Naive thymus-derived CD8-positive, alpha-beta T cell (primary cell): ENCODE data around the gene LRRC23. TPM values are rescaled to one million over a fixed set of nuclear protein-coding genes. Genes with fewer than 3 reads are reported as not detected.
"Not testable (repeated sequence)": the region's sequence is repeated elsewhere in the genome, so short reads cannot be mapped to it uniquely, and the experiment has no call there.

ENCODE experiments used
- ATAC-seq, 2 donors: fragments of 150-1000 bp; cut with Tn5 transposase in 1 of 2; sonication (Bioruptor Pico), chemical (Tn5 transposase) in 1 of 2; 1 replicate in 1 of 2; 2 replicates in 1 of 2; pipeline ENCODE4 v1.10.0; 2021; ENCODE audit warnings: mild to moderate bottlenecking in 2 of 2, moderate library complexity in 2 of 2
- POLR2A ChIA-PET: fragments of 350-600 bp; sonication (Branson Sonifier 250); formaldehyde crosslinking; loops from one replicate; lab custom pipeline; 2021; ENCODE audit warnings: antibody characterized with exemption; lab: Charles Lee
- DNase-seq, 10 donors: peaks; one replicate each; pipeline versions ENCODE4 v3.0.0 to v3.0.0-alpha.2; 2020 to 2022
- H3K27ac Mint-ChIP-seq, 10 donors: one replicate each; pipeline ENCODE4 v1.8.0; 2020 to 2022; ENCODE audit warnings: mild to moderate bottlenecking in 10 of 10, mixed read lengths in 10 of 10, moderate library complexity in 4 of 10, inconsistent platforms in 1 of 10
- H3K27me3 Mint-ChIP-seq, 5 donors: one replicate each; pipeline ENCODE4 v1.8.0; 2021 to 2022; ENCODE audit warnings: mixed read lengths in 5 of 5
- H3K36me3 Mint-ChIP-seq, 3 donors: one replicate each; pipeline ENCODE4 v1.8.0; 2020 to 2022; ENCODE audit warnings: mixed read lengths in 3 of 3, mild to moderate bottlenecking in 2 of 3, inconsistent platforms in 1 of 3
- H3K4me1 Mint-ChIP-seq, 4 donors: one replicate each; pipeline ENCODE4 v1.8.0; 2021 to 2022; ENCODE audit warnings: mixed read lengths in 4 of 4
- H3K4me3 Mint-ChIP-seq, 10 donors: one replicate each; pipeline ENCODE4 v1.8.0; 2020 to 2022; ENCODE audit warnings: mild to moderate bottlenecking in 10 of 10, mixed read lengths in 10 of 10, moderate library complexity in 6 of 10, inconsistent platforms in 1 of 10
- H3K9me3 Mint-ChIP-seq, 9 donors: one replicate each; pipeline ENCODE4 v1.8.0; 2020 to 2022; ENCODE audit warnings: mixed read lengths in 9 of 9, mild to moderate bottlenecking in 3 of 9, inconsistent platforms in 1 of 9, moderate library complexity in 1 of 9
- polyA plus RNA-seq, 3 donors: library from polyadenylated mRNA; unstranded; fragments of 300-500 nt; fragmentation: Illumina TruSeq; gene quantifications; one replicate each; pipeline ENCODE4 v1.2.3, GENCODE V29; 2021
- total RNA-seq, 8 experiments: library from RNA in 2 of 8; stranded (reverse) in 2 of 8; gene quantifications; one replicate each; pipeline ENCODE4 v1.2.3 and lab custom pipeline; 2021 to 2026

LRRC23 gene
- total and polyA plus RNA-seq, 5 experiments from 2014 or later = 4.7 to 10.5 (median 9.9) TPM

GRCh38 chr12:6874015-6874368 lies 30.6 kb upstream of the LRRC23 start:
- Mint-ChIP-seq H3K36me3 (peaks cover 0 to 26% (median 0%) of the 10 kb centered on the region in 3 donors), H3K27ac (peak overlapping the region; percentile 74 to 92 (median 86)), H3K4me3 (peak overlapping the region; percentile 84 to 97 (median 90)), H3K4me1 (peaks cover 31 to 47% (median 42%) of the 10 kb centered on the region in 4 donors)
- DNase-seq, H3K27me3 Mint-ChIP-seq, H3K9me3 Mint-ChIP-seq, ATAC-seq: not testable (repeated sequence)
- POLR2A ChIA-PET = interaction anchor here (0.6 to 5.1 kb wide), 12 partner anchors 18 to 340 kb away, joined by 3 to 88 read pairs (median 14); partner anchors contain the start of genes C12orf57, ENO2, GAPDH and LRRC23

- not testable (repeated sequence) for ATAC-seq, H3K4me3 Mint-ChIP-seq, H3K27me3 Mint-ChIP-seq, H3K4me1 Mint-ChIP-seq, DNase-seq, H3K9me3 Mint-ChIP-seq, H3K27ac Mint-ChIP-seq
- H3K36me3 Mint-ChIP-seq = peaks cover 0 to 23% (median 0%) of the 10 kb centered on the region in 3 donors
- POLR2A ChIA-PET = interaction anchor here (0.6 to 0.9 kb wide), 3 partner anchors 7 to 742 kb away, joined by 3 to 4 read pairs (median 3); no protein-coding TSS in a partner anchor
Observed at GRCh38 chr12:6879824-6880223, 24.8 kb upstream of the LRRC23 start.

- Mint-ChIP-seq H3K4me3 (no peak overlapping the region), H3K9me3 (no peaks in the 10 kb centered on the region), H3K4me1 (peaks cover 0 to 1% (median 0%) of the 10 kb centered on the region in 4 donors), H3K27ac (no peak overlapping the region), H3K27me3 (no peaks in the 10 kb centered on the region), H3K36me3 (peaks cover 0 to 16% (median 2%) of the 10 kb centered on the region in 3 donors)
- POLR2A ChIA-PET = interaction anchor here (1.1 kb wide), 1 partner anchor 8 kb away, joined by 4 read pairs; no protein-coding TSS in a partner anchor
- DNase-seq (no peak), ATAC-seq (no peak)
Observed at GRCh38 chr12:6883252-6883651, 21.4 kb upstream of the LRRC23 start.

- Mint-ChIP-seq H3K36me3 (peaks cover 0 to 16% (median 2%) of the 10 kb centered on the region in 3 donors), H3K4me3 (no peak overlapping the region), H3K4me1 (peaks cover 0 to 1% (median 0%) of the 10 kb centered on the region in 4 donors), H3K27ac (peak overlapping the region in 1 of 10 donors; percentile 24), H3K27me3 (no peaks in the 10 kb centered on the region), H3K9me3 (no peaks in the 10 kb centered on the region)
- POLR2A ChIA-PET = no interaction called here
- DNase-seq (no peak), ATAC-seq (no peak)
Observed at GRCh38 chr12:6883683-6884082, 20.9 kb upstream of the LRRC23 start.

- POLR2A ChIA-PET = interaction anchor here (0.7 to 1.0 kb wide), 2 partner anchors 11 to 59 kb away, joined by 3 to 4 read pairs; partner anchors contain the start of genes C12orf57, RNU7-1 and SPSB2
- Mint-ChIP-seq H3K27ac (peak overlapping the region in 1 of 10 donors; percentile 30), H3K36me3 (peaks cover 0 to 16% (median 2%) of the 10 kb centered on the region in 3 donors), H3K27me3 (no peaks in the 10 kb centered on the region), H3K4me1 (peaks cover 0 to 1% (median 0%) of the 10 kb centered on the region in 4 donors), H3K4me3 (no peak overlapping the region), H3K9me3 (no peaks in the 10 kb centered on the region)
- DNase-seq (no peak), ATAC-seq (no peak)
Observed at GRCh38 chr12:6884539-6884938, 20.1 kb upstream of the LRRC23 start.

GRCh38 chr12:6886206-6886999 lies 18.2 kb upstream of the LRRC23 start:
- H3K27ac Mint-ChIP-seq, H3K4me3 Mint-ChIP-seq, POLR2A ChIA-PET, ATAC-seq, H3K27me3 Mint-ChIP-seq, H3K9me3 Mint-ChIP-seq, DNase-seq: not testable (repeated sequence)
- peaks cover 1 to 11% (median 10%) of the 10 kb centered on the region in 4 donors for H3K4me1 Mint-ChIP-seq
- H3K36me3 Mint-ChIP-seq = peaks cover 0 to 16% (median 2%) of the 10 kb centered on the region in 3 donors

- Mint-ChIP-seq H3K4me3 (no peak overlapping the region), H3K27me3 (no peaks in the 10 kb centered on the region), H3K9me3 (no peaks in the 10 kb centered on the region), H3K36me3 (peaks cover 0 to 14% (median 2%) of the 10 kb centered on the region in 3 donors), H3K4me1 (peaks cover 1 to 15% (median 15%) of the 10 kb centered on the region in 4 donors), H3K27ac (no peak overlapping the region)
- POLR2A ChIA-PET = no interaction called here
- DNase-seq (no peak), ATAC-seq (no peak)
Observed at GRCh38 chr12:6887460-6887859, 17.2 kb upstream of the LRRC23 start.

- Mint-ChIP-seq H3K4me1 (peaks cover 1 to 17% (median 15%) of the 10 kb centered on the region in 4 donors), H3K4me3 (no peak overlapping the region), H3K9me3 (no peaks in the 10 kb centered on the region), H3K27ac (no peak overlapping the region), H3K36me3 (peaks cover 0 to 11% (median 2%) of the 10 kb centered on the region in 3 donors), H3K27me3 (no peaks in the 10 kb centered on the region)
- POLR2A ChIA-PET = interaction anchor here (0.7 kb wide), 1 partner anchor 16 kb away, joined by 3 read pairs; the partner anchor contains the start of gene SPSB2
- ATAC-seq (no peak), DNase-seq (no peak)
Observed at GRCh38 chr12:6888360-6888759, 16.3 kb upstream of the LRRC23 start.

- Mint-ChIP-seq H3K36me3 (peaks cover 0 to 10% (median 2%) of the 10 kb centered on the region in 3 donors), H3K27ac (peak overlapping the region in 1 of 10 donors; percentile 25), H3K4me1 (peaks cover 1 to 17% (median 15%) of the 10 kb centered on the region in 4 donors)
- not testable (repeated sequence) for DNase-seq, H3K4me3 Mint-ChIP-seq, H3K9me3 Mint-ChIP-seq, ATAC-seq, H3K27me3 Mint-ChIP-seq
- POLR2A ChIA-PET = interaction anchor here (0.7 kb wide), 1 partner anchor 16 kb away, joined by 3 read pairs; the partner anchor contains the start of gene SPSB2
Observed at GRCh38 chr12:6888794-6889193, 15.8 kb upstream of the LRRC23 start.

- H3K27me3 Mint-ChIP-seq, H3K9me3 Mint-ChIP-seq, H3K36me3 Mint-ChIP-seq, ATAC-seq, DNase-seq, POLR2A ChIA-PET: not testable (repeated sequence)
- Mint-ChIP-seq H3K4me1 (peaks cover 0 to 17% (median 15%) of the 10 kb centered on the region in 4 donors), H3K27ac (peak overlapping the region in 5 of 10 donors; percentile 57 to 95 (median 90)), H3K4me3 (peak overlapping the region in 8 of 10 donors; percentile 6 to 87 (median 84))
Observed at GRCh38 chr12:6889775-6890573, 14.6 kb upstream of the LRRC23 start.

- POLR2A ChIA-PET = interaction anchor here (0.5 to 2.8 kb wide), 24 partner anchors 11 to 740 kb away, joined by 3 to 88 read pairs (median 5); partner anchors contain the start of genes ATN1, C12orf57, C1RL and CDCA3
- Mint-ChIP-seq H3K4me3 (peak overlapping the region; percentile 77 to 90 (median 84)), H3K27ac (peak overlapping the region; percentile 88 to 96 (median 94)), H3K27me3 (no peaks in the 10 kb centered on the region), H3K4me1 (peaks cover 0 to 17% (median 15%) of the 10 kb centered on the region in 4 donors), H3K36me3 (no peaks in the 10 kb centered on the region), H3K9me3 (no peaks in the 10 kb centered on the region)
- peak; percentile 94 to 95 for ATAC-seq
- peak; percentile 92 to 100 (median 97) for DNase-seq
Observed at GRCh38 chr12:6890789-6891645, 13.6 kb upstream of the LRRC23 start.
